T-helper 2 cell treated with Interferon-gamma antibody and Interleukin-4, amounts not matched to agents 5 μg/mL and 100 μg/mL, for 36 hours (primary cell): ENCODE data around the gene LCLAT1.
A peak's percentile ranks its signal among the peaks of the same experiment; 100 is the strongest.
"Not testable (repeated sequence)": the region's sequence is repeated elsewhere in the genome, so short reads cannot be mapped to it uniquely, and the experiment has no call there.

Experiments
- DNase-seq: peaks from one replicate; pipeline ENCODE4 v3.0.0; 2021; ENCODE audit warnings: low spot score
- H3K27ac Mint-ChIP-seq: one replicate; pipeline ENCODE4 v1.8.0; 2021; ENCODE audit warnings: mild to moderate bottlenecking, mixed read lengths
- H3K27me3 Mint-ChIP-seq: one replicate; pipeline ENCODE4 v1.8.0; 2021; ENCODE audit warnings: low read depth, mixed read lengths
- H3K36me3 Mint-ChIP-seq: one replicate; pipeline ENCODE4 v1.8.0; 2021; ENCODE audit warnings: low read depth, mixed read lengths
- H3K4me1 Mint-ChIP-seq: one replicate; pipeline ENCODE4 v1.8.0; 2021; ENCODE audit warnings: low read depth, mixed read lengths
- H3K4me3 Mint-ChIP-seq: one replicate; pipeline ENCODE4 v1.8.0; 2022; ENCODE audit warnings: mild to moderate bottlenecking, moderate library complexity, mixed read lengths
- H3K9me3 Mint-ChIP-seq: one replicate; pipeline ENCODE4 v1.8.0; 2021; ENCODE audit warnings: mixed read lengths

The LCLAT1 gene

GRCh38 chr2:30454571-30454970 lies 7.5 kb downstream of the LCLAT1 start:
- Mint-ChIP-seq H3K4me1 (peaks cover 8% of the 10 kb centered on the region), H3K36me3 (peaks cover 6% of the 10 kb centered on the region), H3K27ac (no peak overlapping the region), H3K27me3 (no peaks in the 10 kb centered on the region), H3K4me3 (no peak overlapping the region), H3K9me3 (no peaks in the 10 kb centered on the region)
- DNase-seq: no peak

GRCh38 chr2:30455114-30455738 lies 8.2 kb downstream of the LCLAT1 start:
- H3K4me3 Mint-ChIP-seq: no peak overlapping the region
- no peaks in the 10 kb centered on the region for H3K9me3 Mint-ChIP-seq
- no peak for DNase-seq
- H3K27me3 Mint-ChIP-seq: no peaks in the 10 kb centered on the region
- H3K4me1 Mint-ChIP-seq: peaks cover 8% of the 10 kb centered on the region
- no peak overlapping the region for H3K27ac Mint-ChIP-seq
- peaks cover 8% of the 10 kb centered on the region for H3K36me3 Mint-ChIP-seq

- H3K4me3 Mint-ChIP-seq: no peak overlapping the region
- peaks cover 8% of the 10 kb centered on the region for H3K4me1 Mint-ChIP-seq
- H3K27ac Mint-ChIP-seq: no peak overlapping the region
Observed at GRCh38 chr2:30456106-30456505, 9.1 kb downstream of the LCLAT1 start.

GRCh38 chr2:30456579-30456978 lies 9.5 kb downstream of the LCLAT1 start:
- no peak for DNase-seq
- H3K4me1 Mint-ChIP-seq: peaks cover 8% of the 10 kb centered on the region
- no peak overlapping the region for H3K27ac Mint-ChIP-seq
- H3K36me3 Mint-ChIP-seq: peaks cover 12% of the 10 kb centered on the region
- H3K27me3 Mint-ChIP-seq: no peaks in the 10 kb centered on the region
- no peak overlapping the region for H3K4me3 Mint-ChIP-seq
- no peaks in the 10 kb centered on the region for H3K9me3 Mint-ChIP-seq

More at GRCh38 chr2:30456106-30456505, 9.1 kb downstream of the LCLAT1 start:
- H3K36me3 Mint-ChIP-seq: peaks cover 10% of the 10 kb centered on the region
- no peaks in the 10 kb centered on the region for H3K27me3 Mint-ChIP-seq
- DNase-seq: no peak
- H3K9me3 Mint-ChIP-seq: no peaks in the 10 kb centered on the region

GRCh38 chr2:30457296-30457695 lies 10.2 kb downstream of the LCLAT1 start:
- Mint-ChIP-seq H3K4me1 (peaks cover 8% of the 10 kb centered on the region), H3K9me3 (no peaks in the 10 kb centered on the region)

GRCh38 chr2:30459140-30459539 lies 12.1 kb downstream of the LCLAT1 start:
- H3K4me3 Mint-ChIP-seq: no peak overlapping the region
- peaks cover 8% of the 10 kb centered on the region for H3K4me1 Mint-ChIP-seq
- peaks cover 12% of the 10 kb centered on the region for H3K36me3 Mint-ChIP-seq
- no peaks in the 10 kb centered on the region for H3K9me3 Mint-ChIP-seq
- no peaks in the 10 kb centered on the region for H3K27me3 Mint-ChIP-seq
- no peak for DNase-seq
- no peak overlapping the region for H3K27ac Mint-ChIP-seq

More at GRCh38 chr2:30457296-30457695, 10.2 kb downstream of the LCLAT1 start:
- H3K36me3 Mint-ChIP-seq: peaks cover 12% of the 10 kb centered on the region
- no peak for DNase-seq
- no peak overlapping the region for H3K27ac Mint-ChIP-seq
- no peak overlapping the region for H3K4me3 Mint-ChIP-seq
- no peaks in the 10 kb centered on the region for H3K27me3 Mint-ChIP-seq

- peaks cover 14% of the 10 kb centered on the region for H3K36me3 Mint-ChIP-seq
- no peak overlapping the region for H3K4me3 Mint-ChIP-seq
- DNase-seq: no peak
- no peak overlapping the region for H3K27ac Mint-ChIP-seq
- no peaks in the 10 kb centered on the region for H3K27me3 Mint-ChIP-seq
- no peaks in the 10 kb centered on the region for H3K9me3 Mint-ChIP-seq
- H3K4me1 Mint-ChIP-seq: peaks cover 9% of the 10 kb centered on the region
Observed at GRCh38 chr2:30462131-30462857, 15.2 kb downstream of the LCLAT1 start.

GRCh38 chr2:30463535-30463934 lies 16.5 kb downstream of the LCLAT1 start:
- H3K4me1 Mint-ChIP-seq: peaks cover 4% of the 10 kb centered on the region
- no peak overlapping the region for H3K4me3 Mint-ChIP-seq
- no peaks in the 10 kb centered on the region for H3K27me3 Mint-ChIP-seq
- H3K36me3 Mint-ChIP-seq: peaks cover 17% of the 10 kb centered on the region
- no peak overlapping the region for H3K27ac Mint-ChIP-seq
- no peak for DNase-seq
- peaks cover under 1% of the 10 kb centered on the region for H3K9me3 Mint-ChIP-seq

- Mint-ChIP-seq H3K4me1 (peaks cover 4% of the 10 kb centered on the region), H3K4me3 (no peak overlapping the region), H3K27ac (no peak overlapping the region)
Observed at GRCh38 chr2:30464544-30465170, 17.6 kb downstream of the LCLAT1 start.

GRCh38 chr2:30465171-30465545 lies 18.1 kb downstream of the LCLAT1 start:
- Mint-ChIP-seq H3K4me3 (no peak overlapping the region), H3K4me1 (peaks cover 4% of the 10 kb centered on the region), H3K36me3 (peaks cover 26% of the 10 kb centered on the region), H3K27me3 (no peaks in the 10 kb centered on the region), H3K9me3 (peaks cover 10% of the 10 kb centered on the region), H3K27ac (no peak overlapping the region)
- DNase-seq: no peak

More at GRCh38 chr2:30464544-30465170, 17.6 kb downstream of the LCLAT1 start:
- Mint-ChIP-seq H3K36me3 (peaks cover 23% of the 10 kb centered on the region), H3K27me3 (no peaks in the 10 kb centered on the region), H3K9me3 (peaks cover 10% of the 10 kb centered on the region)
- no peak for DNase-seq

GRCh38 chr2:30466216-30466615 lies 19.2 kb downstream of the LCLAT1 start:
- no peak overlapping the region for H3K4me3 Mint-ChIP-seq
- no peak for DNase-seq
- peaks cover 25% of the 10 kb centered on the region for H3K36me3 Mint-ChIP-seq
- peaks cover 10% of the 10 kb centered on the region for H3K9me3 Mint-ChIP-seq
- H3K27ac Mint-ChIP-seq: peak overlapping the region; percentile 34
- peaks cover 4% of the 10 kb centered on the region for H3K4me1 Mint-ChIP-seq
- no peaks in the 10 kb centered on the region for H3K27me3 Mint-ChIP-seq

GRCh38 chr2:30467062-30467826 lies 20.2 kb downstream of the LCLAT1 start:
- peaks cover 27% of the 10 kb centered on the region for H3K36me3 Mint-ChIP-seq
- DNase-seq, H3K27me3 Mint-ChIP-seq, H3K4me3 Mint-ChIP-seq, H3K9me3 Mint-ChIP-seq, H3K27ac Mint-ChIP-seq, H3K4me1 Mint-ChIP-seq: not testable (repeated sequence)

GRCh38 chr2:30470426-30470825 lies 23.4 kb downstream of the LCLAT1 start:
- H3K36me3 Mint-ChIP-seq: peaks cover 27% of the 10 kb centered on the region
- no peak for DNase-seq
- H3K4me3 Mint-ChIP-seq: no peak overlapping the region
- H3K4me1 Mint-ChIP-seq: peaks cover 3% of the 10 kb centered on the region
- no peaks in the 10 kb centered on the region for H3K27me3 Mint-ChIP-seq
- H3K9me3 Mint-ChIP-seq: peaks cover 10% of the 10 kb centered on the region
- no peak overlapping the region for H3K27ac Mint-ChIP-seq

- no peak overlapping the region for H3K4me3 Mint-ChIP-seq
- no peaks in the 10 kb centered on the region for H3K27me3 Mint-ChIP-seq
- no peak for DNase-seq
- peaks cover 10% of the 10 kb centered on the region for H3K9me3 Mint-ChIP-seq
- H3K36me3 Mint-ChIP-seq: peaks cover 24% of the 10 kb centered on the region
- H3K4me1 Mint-ChIP-seq: peaks cover 3% of the 10 kb centered on the region
- H3K27ac Mint-ChIP-seq: no peak overlapping the region
Observed at GRCh38 chr2:30472326-30472725, 25.3 kb downstream of the LCLAT1 start.
